ENCODE results near the gene FAM83G.

DNA sequence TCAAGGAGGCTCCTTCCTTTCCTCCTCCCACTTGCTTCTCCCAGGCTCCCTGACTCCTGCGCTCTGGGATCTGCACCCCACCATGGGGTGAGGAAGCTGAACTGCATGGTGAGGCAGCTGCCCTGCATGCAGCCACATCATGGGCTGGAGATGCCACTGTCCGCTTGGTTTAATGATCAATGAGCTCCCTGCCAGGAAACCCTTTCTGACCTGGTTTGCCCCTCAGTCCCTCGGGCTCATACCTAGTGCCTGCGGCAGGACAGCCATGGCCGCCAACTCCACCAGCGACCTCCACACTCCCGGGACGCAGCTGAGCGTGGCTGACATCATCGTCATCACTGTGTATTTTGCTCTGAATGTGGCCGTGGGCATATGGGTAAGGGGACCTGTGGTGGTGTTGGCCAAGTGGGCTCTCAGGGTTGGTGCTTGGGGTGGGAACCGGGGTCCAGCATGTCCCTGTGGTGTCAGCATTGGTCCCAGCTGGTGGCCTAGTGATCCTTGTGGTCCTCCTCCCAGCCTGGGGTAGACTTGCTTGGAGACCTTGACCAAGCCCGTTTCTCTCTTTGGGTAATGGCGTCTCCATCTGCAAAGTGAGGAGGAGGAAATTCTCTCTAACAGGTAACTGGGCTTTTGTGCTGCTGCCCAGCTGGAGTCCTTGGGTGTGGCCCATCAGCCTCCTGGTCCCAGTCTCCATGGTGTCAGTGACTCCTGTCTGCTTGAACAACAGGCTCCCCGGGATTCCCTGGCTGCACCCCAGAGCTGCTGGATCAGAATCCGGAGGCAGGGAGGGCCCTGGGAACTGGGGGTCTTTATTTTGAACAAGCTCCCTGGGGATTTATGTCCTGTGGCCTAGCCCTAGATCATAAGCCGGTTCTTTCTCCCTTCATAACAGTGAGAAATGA lies 52.4 kb downstream of the FAM83G start, which contains the start of gene SLC5A10:
- TF ChIP-seq YY1 (IDR thresholded peaks at IDR 0.05; ENCODE audit: insufficient read depth, insufficient read length) (no peak), ZNF274 (IDR thresholded peaks at IDR 0.05; ENCODE audit: low read depth, low read length) (no peak), SUZ12 (IDR thresholded peaks at IDR 0.05; ENCODE audit: extremely low read depth, insufficient read depth, insufficient read length) (no peak)
